Transverse colon (tissue), 4 donors: Measurements from ENCODE around the gene CADPS.

Experiments used
- CTCF ChIP-seq, 5 experiments: fragments of 200-600 bp in 3 of 5; fragments of 450-650 bp in 2 of 5; sonication (generic) in 3 of 5; IDR thresholded peaks; 1 replicate in 2 of 5; 2 replicates in 3 of 5; pipeline ENCODE4 v1.5.1; 2016 to 2017; ENCODE audit warnings: antibody characterized with exemption in 5 of 5, inconsistent platforms in 3 of 5, mild to moderate bottlenecking in 2 of 5, moderate library complexity in 1 of 5
- EP300 ChIP-seq: sonication (generic); formaldehyde crosslinking; IDR thresholded peaks from one replicate; pipeline ENCODE4 v1.6.1; 2017; ENCODE audit warnings: antibody characterized with exemption, low read depth
- POLR2A ChIP-seq: fragments of 450-650 bp; IDR thresholded peaks from one replicate; pipeline ENCODE4 v1.6.1; 2016; ENCODE audit warnings: antibody characterized with exemption, mild to moderate bottlenecking, moderate library complexity
- POLR2AphosphoS5 ChIP-seq, 3 donors: sonication (generic); formaldehyde crosslinking; IDR thresholded peaks; one replicate each; pipeline ENCODE4 v1.6.1; 2016; ENCODE audit warnings: antibody characterized with exemption in 3 of 3

DNA sequence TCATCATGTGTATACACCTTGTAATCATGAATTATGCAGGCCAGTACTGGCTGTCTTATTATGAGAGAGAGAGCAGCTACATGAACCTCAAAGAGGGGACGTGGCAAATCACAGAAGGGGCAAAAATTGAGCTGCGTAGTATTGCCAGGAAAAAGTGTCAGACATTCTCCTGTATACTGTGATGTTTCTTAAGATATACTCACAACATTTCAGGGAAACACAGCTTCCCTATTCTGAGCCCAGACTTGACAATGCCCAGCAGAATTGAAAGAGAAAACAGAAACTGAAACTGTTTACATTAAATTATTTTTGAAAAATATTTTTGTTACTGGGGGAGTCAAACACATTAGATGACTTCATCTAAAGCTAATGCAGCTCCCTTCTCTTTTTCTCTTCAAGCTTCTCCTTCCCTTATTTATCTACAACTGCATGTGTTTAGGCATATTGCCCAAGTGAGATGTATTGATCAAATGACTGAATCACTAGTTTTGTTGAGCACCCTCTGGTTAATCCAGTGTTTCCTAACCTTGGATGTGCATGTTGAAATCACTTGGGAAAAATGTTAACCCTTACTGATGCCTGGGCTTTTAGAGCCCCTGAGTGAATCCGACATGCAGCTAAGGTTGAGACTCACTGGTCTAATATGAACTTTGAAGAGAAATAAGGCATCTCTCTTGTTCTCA lies 39.5 kb downstream of the CADPS start:
- TF ChIP-seq CTCF (IDR thresholded peaks at IDR 0.05) (no peak), EP300 (no peak), POLR2A (no peak), POLR2AphosphoS5 (IDR thresholded peaks at IDR 0.05) (no peak)
